Liver (tissue), 9 donors: ENCODE data around the gene STK11. TPM values are rescaled to one million over a fixed set of nuclear protein-coding genes. Genes with fewer than 3 reads are reported as not detected.
A peak's percentile ranks its signal among the peaks of the same experiment; 100 is the strongest.

Source experiments
- DNase-seq: peaks from one replicate; pipeline ENCODE4 v3.0.0-alpha.2; 2017; ENCODE audit warnings: low spot score
- H3K27ac ChIP-seq, 2 donors: one replicate each; pipeline ENCODE4 v1.7.0; 2013; ENCODE audit warnings: inconsistent platforms in 2 of 2, low read length in 2 of 2, control low read depth in 1 of 2, low read depth in 1 of 2, mild to moderate bottlenecking in 1 of 2
- H3K27me3 ChIP-seq, 4 donors: one replicate each; pipeline versions ENCODE4 v1.6.1 to v1.7.0; 2013; ENCODE audit warnings: low read length in 3 of 4, inconsistent platforms in 1 of 4, mild to moderate bottlenecking in 1 of 4, moderate library complexity in 1 of 4; ENCODE audit not compliant: control insufficient read depth in 4 of 4, insufficient read depth in 4 of 4
- H3K36me3 ChIP-seq, 4 donors: one replicate each; pipeline versions ENCODE4 v1.6.1 to v1.7.0; 2013; ENCODE audit warnings: low read length in 3 of 4, mild to moderate bottlenecking in 3 of 4, low read depth in 1 of 4, moderate library complexity in 1 of 4; ENCODE audit not compliant: control insufficient read depth in 4 of 4, insufficient read depth in 3 of 4
- H3K4me1 ChIP-seq, 4 donors: one replicate each; pipeline versions ENCODE4 v1.6.1 to v1.7.0; 2013; ENCODE audit warnings: low read length in 3 of 4, mild to moderate bottlenecking in 3 of 4, moderate library complexity in 1 of 4; ENCODE audit not compliant: control insufficient read depth in 4 of 4, insufficient read depth in 4 of 4
- H3K4me3 ChIP-seq, 3 donors: one replicate each; pipeline versions ENCODE4 v1.6.1 to v1.7.0; 2013; ENCODE audit warnings: low read length in 3 of 3, control low read depth in 1 of 3, low read depth in 1 of 3, mild to moderate bottlenecking in 1 of 3
- H3K9ac ChIP-seq, 2 donors: one replicate each; pipeline ENCODE4 v1.7.0; 2013; ENCODE audit warnings: low read length in 2 of 2, mild to moderate bottlenecking in 2 of 2, moderate library complexity in 2 of 2, control low read depth in 1 of 2, low read depth in 1 of 2
- H3K9me3 ChIP-seq, 4 donors: one replicate each; pipeline versions ENCODE4 v1.6.1 to v1.7.0; 2013; ENCODE audit warnings: low read length in 3 of 4; ENCODE audit not compliant: control insufficient read depth in 4 of 4
- CTCF ChIP-seq: fragments of 150-350 bp; IDR thresholded peaks from 2 replicates; pipeline ENCODE4 v1.5.1; 2017; ENCODE audit warnings: improper control_type of control experiment, low read depth, low read length; ENCODE audit not compliant: missing input control
- EGR1 ChIP-seq, 2 donors: IDR thresholded peaks; 2 replicates each; pipeline ENCODE4 v1.6.1; 2016 to 2018; ENCODE audit warnings: antibody characterized with exemption in 2 of 2, low read depth in 2 of 2
- FOXA1 ChIP-seq: IDR thresholded peaks from 2 replicates; pipeline ENCODE4 v1.6.1; 2016; ENCODE audit warnings: antibody characterized with exemption
- FOXA2 ChIP-seq: IDR thresholded peaks from 2 replicates; pipeline ENCODE4 v1.6.1; 2016; ENCODE audit warnings: antibody characterized with exemption
- GABPA ChIP-seq, 2 donors: IDR thresholded peaks in 1 of 2; conservative IDR thresholded peaks in 1 of 2; 2 replicates each; pipeline ENCODE4 v1.6.1; 2016; ENCODE audit warnings: antibody characterized with exemption in 2 of 2, mild to moderate bottlenecking in 1 of 2, moderate library complexity in 1 of 2
- HNF4A ChIP-seq, 2 donors: conservative IDR thresholded peaks; 2 replicates each; pipeline ENCODE4 v1.6.1; 2016; ENCODE audit warnings: antibody characterized with exemption in 2 of 2, mild to moderate bottlenecking in 2 of 2
- HNF4G ChIP-seq: IDR thresholded peaks from 2 replicates; pipeline ENCODE4 v1.6.1; 2016; ENCODE audit warnings: antibody characterized with exemption
- JUND ChIP-seq, 2 donors: IDR thresholded peaks; 2 replicates each; pipeline ENCODE4 v1.6.1; 2016; ENCODE audit warnings: antibody characterized with exemption in 2 of 2
- NR2F2 ChIP-seq: IDR thresholded peaks from 2 replicates; pipeline ENCODE4 v1.6.1; 2016; ENCODE audit warnings: antibody characterized with exemption
- RAD21 ChIP-seq, 2 donors: IDR thresholded peaks; 2 replicates each; pipeline ENCODE4 v1.6.1; 2016; ENCODE audit warnings: antibody characterized with exemption in 2 of 2, mild to moderate bottlenecking in 2 of 2
- RXRA ChIP-seq, 2 donors: IDR thresholded peaks; 2 replicates each; pipeline ENCODE4 v1.6.1; 2017 to 2018; ENCODE audit warnings: antibody characterized with exemption in 2 of 2, mild to moderate bottlenecking in 1 of 2
- SP1 ChIP-seq: IDR thresholded peaks from 2 replicates; pipeline ENCODE4 v1.6.1; 2018; ENCODE audit warnings: antibody characterized with exemption, mild to moderate bottlenecking
- TAF1 ChIP-seq: conservative IDR thresholded peaks from 2 replicates; pipeline ENCODE4 v1.6.1; 2016; ENCODE audit warnings: antibody characterized with exemption, mild to moderate bottlenecking
- YY1 ChIP-seq: IDR thresholded peaks from 2 replicates; pipeline ENCODE4 v1.6.1; 2016; ENCODE audit warnings: antibody characterized with exemption, mild to moderate bottlenecking
- whole genome bisulfite sequencing: extraction: QIAGEN DNeasy Blood & Tissue Kit; methylation state at CpG from one replicate; pipeline ENCODE4 v1.1.7; 2013; 5-methylcytosine and 5-hydroxymethylcytosine counted together
- polyA plus RNA-seq, 2 donors: library from polyadenylated mRNA; stranded (reverse) in 1 of 2; unstranded in 1 of 2; fragments of 200-250 nt in 1 of 2; fragments of >200 nt in 1 of 2; fragmentation: Nextera tagmentation in 1 of 2; extraction: Ambion mirVana in 1 of 2; gene quantifications; one replicate each; pipeline versions ENCODE4 v1.2.1 to v1.2.3, GENCODE V29; 2013 to 2015
- total RNA-seq, 2 donors: library from RNA; depleted of rRNA; stranded (reverse); fragments of >200 nt; gene quantifications; one replicate each; pipeline ENCODE4 v1.2.3, GENCODE V29; 2014
- TF ChIP-seq, protein P1 (sequence below): IDR thresholded peaks from 2 replicates; pipeline ENCODE4 v1.6.1; 2016; ENCODE audit warnings: antibody characterized with exemption
- TF ChIP-seq, protein P2 (sequence below): IDR thresholded peaks from 2 replicates; pipeline ENCODE4 v1.6.1; 2016; ENCODE audit warnings: antibody characterized with exemption
- TF ChIP-seq, protein P3 (sequence below): IDR thresholded peaks from 2 replicates; pipeline ENCODE4 v1.6.1; 2016; ENCODE audit warnings: antibody characterized with exemption
- donor health status: healthy.
- donor health status: healthy.
- donor health status: healthy.
- donor health status: healthy.
- donor health status: healthy.

STK11 gene
- total and polyA plus RNA-seq, 4 donors = 3.0 to 126 (median 35.5) TPM

- Histone ChIP-seq H3K4me1 (peaks cover 7 to 33% (median 18%) of the 10 kb centered on the region in 4 donors), H3K27ac (no peak overlapping the region), H3K27me3 (no peaks in the 10 kb centered on the region), H3K4me3 (peak overlapping the region in 1 of 3 donors; percentile 54), H3K9ac (no peak overlapping the region), H3K36me3 (no peaks in the 10 kb centered on the region), H3K9me3 (no peaks in the 10 kb centered on the region)
- no peak for DNase-seq
- WGBS = 24% methylated on average over 42 of the region's 42 CpGs
- TF ChIP-seq YY1 = no peak
- no peak for TF ChIP-seq FOXA2
Measured at GRCh38 chr19:1236576-1236975, 31.0 kb downstream of the STK11 start.

- TF ChIP-seq HNF4A (conservative IDR thresholded peaks at IDR 0.05) = no peak
- TF ChIP-seq EGR1 (IDR thresholded peaks at IDR 0.05; ENCODE audit: low read depth in 2 of 2) = no peak
- no peak for TF ChIP-seq JUND (IDR thresholded peaks at IDR 0.05)
- TF ChIP-seq YY1 = no peak
- TF ChIP-seq FOXA2 = no peak
- TF ChIP-seq TAF1 = no peak
- no peak for TF ChIP-seq FOXA1
- TF ChIP-seq, protein P1, sequence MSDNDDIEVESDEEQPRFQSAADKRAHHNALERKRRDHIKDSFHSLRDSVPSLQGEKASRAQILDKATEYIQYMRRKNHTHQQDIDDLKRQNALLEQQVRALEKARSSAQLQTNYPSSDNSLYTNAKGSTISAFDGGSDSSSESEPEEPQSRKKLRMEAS = no peak
- TF ChIP-seq NR2F2 = no peak
- TF ChIP-seq SP1 = no peak
- TF ChIP-seq, protein P2, sequence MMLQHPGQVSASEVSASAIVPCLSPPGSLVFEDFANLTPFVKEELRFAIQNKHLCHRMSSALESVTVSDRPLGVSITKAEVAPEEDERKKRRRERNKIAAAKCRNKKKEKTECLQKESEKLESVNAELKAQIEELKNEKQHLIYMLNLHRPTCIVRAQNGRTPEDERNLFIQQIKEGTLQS = no peak
- TF ChIP-seq, protein P3, sequence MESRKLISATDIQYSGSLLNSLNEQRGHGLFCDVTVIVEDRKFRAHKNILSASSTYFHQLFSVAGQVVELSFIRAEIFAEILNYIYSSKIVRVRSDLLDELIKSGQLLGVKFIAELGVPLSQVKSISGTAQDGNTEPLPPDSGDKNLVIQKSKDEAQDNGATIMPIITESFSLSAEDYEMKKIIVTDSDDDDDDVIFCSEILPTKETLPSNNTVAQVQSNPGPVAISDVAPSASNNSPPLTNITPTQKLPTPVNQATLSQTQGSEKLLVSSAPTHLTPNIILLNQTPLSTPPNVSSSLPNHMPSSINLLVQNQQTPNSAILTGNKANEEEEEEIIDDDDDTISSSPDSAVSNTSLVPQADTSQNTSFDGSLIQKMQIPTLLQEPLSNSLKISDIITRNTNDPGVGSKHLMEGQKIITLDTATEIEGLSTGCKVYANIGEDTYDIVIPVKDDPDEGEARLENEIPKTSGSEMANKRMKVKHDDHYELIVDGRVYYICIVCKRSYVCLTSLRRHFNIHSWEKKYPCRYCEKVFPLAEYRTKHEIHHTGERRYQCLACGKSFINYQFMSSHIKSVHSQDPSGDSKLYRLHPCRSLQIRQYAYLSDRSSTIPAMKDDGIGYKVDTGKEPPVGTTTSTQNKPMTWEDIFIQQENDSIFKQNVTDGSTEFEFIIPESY = no peak
- no peak for TF ChIP-seq GABPA (IDR thresholded peaks at IDR 0.05 in 1 of 2, conservative IDR thresholded peaks at IDR 0.05 in 1 of 2)
- TF ChIP-seq HNF4G = no peak
- no peak for TF ChIP-seq RXRA (IDR thresholded peaks at IDR 0.05)
- Histone ChIP-seq H3K27ac (no peak overlapping the region), H3K36me3 (no peaks in the 10 kb centered on the region), H3K27me3 (no peaks in the 10 kb centered on the region), H3K9ac (no peak overlapping the region), H3K4me3 (peak overlapping the region in 1 of 3 donors; percentile 54), H3K4me1 (peaks cover 8 to 34% (median 19%) of the 10 kb centered on the region in 4 donors), H3K9me3 (no peaks in the 10 kb centered on the region)
- 2% methylated on average over 60 of the region's 60 CpGs for WGBS
- DNase-seq = no peak
Measured at GRCh38 chr19:1237027-1237659, 31.6 kb downstream of the STK11 start.

- Histone ChIP-seq H3K9me3 (no peaks in the 10 kb centered on the region), H3K27ac (no peak within 1 kb of the TSS), H3K27me3 (no peaks in the 10 kb centered on the region), H3K4me3 (peak within 1 kb of the TSS in 1 of 3 donors; percentile 54), H3K4me1 (peaks cover 13 to 41% (median 22%) of the 10 kb centered on the region in 4 donors), H3K9ac (no peak within 1 kb of the TSS), H3K36me3 (no peaks in the 10 kb centered on the region)
- no peak for DNase-seq
- 2% methylated on average over 86 of the region's 87 CpGs for WGBS
- no peak for TF ChIP-seq SP1
- no peak for TF ChIP-seq EGR1 (IDR thresholded peaks at IDR 0.05; ENCODE audit: low read depth in 2 of 2)
- TF ChIP-seq CTCF = no peak
- no peak for TF ChIP-seq YY1
- no peak for TF ChIP-seq GABPA (IDR thresholded peaks at IDR 0.05 in 1 of 2, conservative IDR thresholded peaks at IDR 0.05 in 1 of 2)
- TF ChIP-seq, protein P1 = no peak
- no peak for TF ChIP-seq FOXA1
- no peak for TF ChIP-seq FOXA2
- TF ChIP-seq, protein P2 = no peak
- no peak for TF ChIP-seq RAD21 (IDR thresholded peaks at IDR 0.05)
- TF ChIP-seq, protein P3 = no peak
- TF ChIP-seq NR2F2 = no peak
- no peak for TF ChIP-seq TAF1
- no peak for TF ChIP-seq JUND (IDR thresholded peaks at IDR 0.05)
- no peak for TF ChIP-seq HNF4G
- TF ChIP-seq HNF4A (conservative IDR thresholded peaks at IDR 0.05) = no peak
- TF ChIP-seq RXRA (IDR thresholded peaks at IDR 0.05) = no peak
Measured at GRCh38 chr19:1237754-1238368, 32.3 kb downstream of the STK11 start, which contains the start of gene CBARP. Gene CBARP (minus strand): TSS chr19:1238005. CDS start chr19:1236100, 1,905 bp downstream.
